Type B pancreatic cell (in vitro differentiated cells): Measurements from ENCODE around the gene OSBPL1A. TPM values are rescaled to one million over a fixed set of nuclear protein-coding genes. Genes with fewer than 3 reads are reported as not detected.

Experiments
- DNase-seq: peaks from one replicate; pipeline ENCODE4 v3.0.0; 2021; ENCODE audit warnings: mixed read lengths; ENCODE audit not compliant: unreplicated experiment; ENCODE audit errors: extremely low spot score
- H3K27ac Mint-ChIP-seq: 2 replicates; pipeline ENCODE4 v1.8.0; 2021; ENCODE audit warnings: mild to moderate bottlenecking, mixed read lengths
- H3K27me3 Mint-ChIP-seq: 2 replicates; pipeline ENCODE4 v1.8.0; 2021; ENCODE audit warnings: mixed read lengths
- H3K36me3 Mint-ChIP-seq: 2 replicates; pipeline ENCODE4 v1.8.0; 2021; ENCODE audit warnings: mixed read lengths
- H3K4me1 Mint-ChIP-seq: one replicate; pipeline ENCODE4 v1.8.0; 2021; ENCODE audit warnings: mixed read lengths; ENCODE audit not compliant: unreplicated experiment
- H3K4me3 Mint-ChIP-seq: 2 replicates; pipeline ENCODE4 v1.8.0; 2021; ENCODE audit warnings: mild to moderate bottlenecking, mixed read lengths
- H3K9me3 Mint-ChIP-seq: 2 replicates; pipeline ENCODE4 v1.8.0; 2021; ENCODE audit warnings: mixed read lengths
- CTCF ChIP-seq: fragments of 200-600 bp; sonication (generic); conservative IDR thresholded peaks from 2 replicates; pipeline ENCODE4 v1.5.0; 2021; ENCODE audit warnings: antibody characterized with exemption, mild to moderate bottlenecking
- total RNA-seq: library from RNA; stranded (reverse); gene quantifications from 2 replicates; pipeline ENCODE4 v1.2.1, GENCODE V29; 2021; ENCODE audit warnings: low replicate concordance

OSBPL1A gene
- total RNA-seq, 1 donor from 2014 or later: 42.7 TPM

GRCh38 chr18:24227977-24228666 lies 169.5 kb downstream of the OSBPL1A start:
- no peak overlapping the region for H3K4me3 Mint-ChIP-seq
- no peaks in the 10 kb centered on the region for H3K27me3 Mint-ChIP-seq
- no peak for TF ChIP-seq CTCF
- no peak for DNase-seq
- H3K36me3 Mint-ChIP-seq: peaks cover 15% of the 10 kb centered on the region
- H3K27ac Mint-ChIP-seq: no peak overlapping the region
- no peaks in the 10 kb centered on the region for H3K9me3 Mint-ChIP-seq
- peaks cover 19% of the 10 kb centered on the region for H3K4me1 Mint-ChIP-seq

GRCh38 chr18:24220318-24220688 lies 177.3 kb downstream of the OSBPL1A start:
- Mint-ChIP-seq H3K4me1 (peaks cover 17% of the 10 kb centered on the region), H3K4me3 (no peak overlapping the region), H3K9me3 (peaks cover 3% of the 10 kb centered on the region), H3K36me3 (peaks cover 4% of the 10 kb centered on the region), H3K27me3 (no peaks in the 10 kb centered on the region), H3K27ac (no peak overlapping the region)
- no peak for TF ChIP-seq CTCF
- no peak for DNase-seq

GRCh38 chr18:24219561-24220317 lies 177.9 kb downstream of the OSBPL1A start:
- no peak for TF ChIP-seq CTCF
- H3K27ac Mint-ChIP-seq: no peak overlapping the region
- H3K27me3 Mint-ChIP-seq: no peaks in the 10 kb centered on the region
- peaks cover 3% of the 10 kb centered on the region for H3K9me3 Mint-ChIP-seq
- H3K4me3 Mint-ChIP-seq: no peak overlapping the region
- DNase-seq: no peak
- H3K36me3 Mint-ChIP-seq: peaks cover 4% of the 10 kb centered on the region
- H3K4me1 Mint-ChIP-seq: peaks cover 19% of the 10 kb centered on the region

- Mint-ChIP-seq H3K27ac (peak overlapping the region; percentile 17), H3K4me1 (peaks cover 24% of the 10 kb centered on the region), H3K4me3 (peak overlapping the region; percentile 23), H3K36me3 (peaks cover 4% of the 10 kb centered on the region), H3K9me3 (peaks cover 3% of the 10 kb centered on the region), H3K27me3 (no peaks in the 10 kb centered on the region)
- no peak for TF ChIP-seq CTCF
- no peak for DNase-seq
Measured at GRCh38 chr18:24214913-24215312, 182.7 kb downstream of the OSBPL1A start.

GRCh38 chr18:24214144-24214543 lies 183.5 kb downstream of the OSBPL1A start:
- TF ChIP-seq CTCF: no peak
- H3K36me3 Mint-ChIP-seq: peaks cover 8% of the 10 kb centered on the region
- no peak overlapping the region for H3K4me3 Mint-ChIP-seq
- DNase-seq: no peak
- H3K4me1 Mint-ChIP-seq: peaks cover 24% of the 10 kb centered on the region
- H3K27ac Mint-ChIP-seq: peak overlapping the region; percentile 17
- no peaks in the 10 kb centered on the region for H3K27me3 Mint-ChIP-seq
- H3K9me3 Mint-ChIP-seq: peaks cover 3% of the 10 kb centered on the region
